Measurements from ENCODE around the gene NUCB1. TPM values are rescaled to one million over a fixed set of nuclear protein-coding genes. Genes with fewer than 3 reads are reported as not detected.

NUCB1 gene
- total RNA-seq, 1 experiment from 2014 or later: 153 TPM

GRCh38 chr19:48877855-48878195, 22.3 kb upstream of the NUCB1 start:
- Mint-ChIP-seq H3K36me3 (peaks cover 25% of the 10 kb centered on the region), H3K27me3 (ENCODE audit: low read depth) (no peaks in the 10 kb centered on the region), H3K4me1 (peaks cover 31% of the 10 kb centered on the region), H3K9me3 (no peaks in the 10 kb centered on the region), H3K27ac (no peak overlapping the region), H3K4me3 (no peak overlapping the region)
- CTCF ChIA-PET: interaction anchor here (1.0 kb wide), 1 partner anchor 22 kb away, joined by 3 read pairs; the partner anchor contains the start of gene NUCB1
- DNase-seq (ENCODE audit: low spot score) (no peak), ATAC-seq (no peak)
- POLR2A ChIA-PET: no interaction called here
- TF ChIP-seq USF1 (CRISPR knock-in tag; IDR thresholded peaks at IDR 0.05) (no peak), IRF1 (CRISPR knock-in tag; IDR thresholded peaks at IDR 0.05) (no peak), ELF4 (CRISPR knock-in tag; IDR thresholded peaks at IDR 0.05; ENCODE audit: low read depth) (no peak), ZNF219 (CRISPR knock-in tag; IDR thresholded peaks at IDR 0.05; ENCODE audit: borderline replicate concordance) (no peak), RORB (CRISPR knock-in tag; IDR thresholded peaks at IDR 0.05) (no peak), ATF2 (CRISPR knock-in tag; IDR thresholded peaks at IDR 0.05; ENCODE audit: borderline replicate concordance, low read depth) (no peak), SMAD3 (CRISPR knock-in tag; IDR thresholded peaks at IDR 0.05; ENCODE audit: borderline replicate concordance) (no peak), FOXK1 (CRISPR knock-in tag; IDR thresholded peaks at IDR 0.05) (no peak), CREM (CRISPR knock-in tag; IDR thresholded peaks at IDR 0.05) (no peak), CDX4 (CRISPR knock-in tag; IDR thresholded peaks at IDR 0.05; ENCODE audit: borderline replicate concordance) (no peak), ZNF138 (CRISPR knock-in tag; conservative IDR thresholded peaks at IDR 0.05) (no peak), SMAD4 (CRISPR knock-in tag; IDR thresholded peaks at IDR 0.05) (no peak), TP53 (CRISPR knock-in tag; IDR thresholded peaks at IDR 0.05) (no peak), ATF3 (CRISPR knock-in tag; conservative IDR thresholded peaks at IDR 0.05) (no peak), SOX15 (CRISPR knock-in tag; IDR thresholded peaks at IDR 0.05) (no peak), MXD4 (CRISPR knock-in tag; IDR thresholded peaks at IDR 0.05; ENCODE audit: borderline replicate concordance) (no peak), ZNF416 (CRISPR knock-in tag; IDR thresholded peaks at IDR 0.05) (no peak), ZNF232 (CRISPR knock-in tag; IDR thresholded peaks at IDR 0.05) (no peak), PRRX2 (CRISPR knock-in tag; IDR thresholded peaks at IDR 0.05) (no peak), FOXP1 (CRISPR knock-in tag; IDR thresholded peaks at IDR 0.05; ENCODE audit: borderline replicate concordance) (no peak)

- TF ChIP-seq ZNF121 (CRISPR knock-in tag; IDR thresholded peaks at IDR 0.05) (no peak), ZNF425 (CRISPR knock-in tag; conservative IDR thresholded peaks at IDR 0.05) (no peak), ETV6 (CRISPR knock-in tag; IDR thresholded peaks at IDR 0.05) (no peak), ATF2 (CRISPR knock-in tag; IDR thresholded peaks at IDR 0.05; ENCODE audit: borderline replicate concordance, low read depth) (no peak), KAT7 (CRISPR knock-in tag; IDR thresholded peaks at IDR 0.05; ENCODE audit: borderline replicate concordance) (no peak), NR2C2 (CRISPR knock-in tag; IDR thresholded peaks at IDR 0.05) (no peak), USF2 (CRISPR knock-in tag; IDR thresholded peaks at IDR 0.05) (no peak)
These were observed 21.7 kb upstream of the NUCB1 start for GRCh38 chr19:48878196-48879024.

More at GRCh38 chr19:48878196-48879024, 21.7 kb upstream of the NUCB1 start:
- Mint-ChIP-seq H3K9me3 (no peaks in the 10 kb centered on the region), H3K27me3 (ENCODE audit: low read depth) (no peaks in the 10 kb centered on the region), H3K36me3 (peaks cover 20% of the 10 kb centered on the region), H3K4me1 (peaks cover 25% of the 10 kb centered on the region), H3K27ac (peak overlapping the region; percentile 36; the same call in 1 of the 2 replicates), H3K4me3 (no peak overlapping the region)
- ChIA-PET CTCF (interaction anchor here (1.0 kb wide), 1 partner anchor 22 kb away, joined by 3 read pairs; the partner anchor contains the start of gene NUCB1), POLR2A (interaction anchor here (0.7 to 1.6 kb wide), 2 partner anchors 22 to 86 kb away, joined by 3 to 5 read pairs; partner anchors contain the start of gene NUCB1)
- ATAC-seq (no peak), DNase-seq (ENCODE audit: low spot score) (no peak)

Measured in WTC11 (cell line).